GM12875 (cell line): ENCODE measurements around the gene PROK1.

ENCODE experiments used
- H3K4me3 ChIP-seq: one replicate; pipeline ENCODE4 v1.5.1; 2011; ENCODE audit warnings: low read depth, low read length, control low read depth
- CTCF ChIP-seq: IDR thresholded peaks from 2 replicates; pipeline ENCODE4 v1.5.1; 2011; ENCODE audit warnings: low read depth, mild to moderate bottlenecking, control low read depth, inconsistent platforms, low read length, moderate library complexity, borderline replicate concordance; ENCODE audit not compliant: insufficient read depth

Gene PROK1

GRCh38 chr1:110465814-110466380, 14.9 kb downstream of the PROK1 start:
- H3K4me3 ChIP-seq = no peak overlapping the region
- no peak for TF ChIP-seq CTCF

GRCh38 chr1:110466646-110467280, 15.8 kb downstream of the PROK1 start:
- TF ChIP-seq CTCF = no peak
- no peak overlapping the region for H3K4me3 ChIP-seq

- no peak for TF ChIP-seq CTCF
- no peak overlapping the region for H3K4me3 ChIP-seq
Observed at GRCh38 chr1:110471131-110471530, 20.2 kb downstream of the PROK1 start.

- no peak overlapping the region for H3K4me3 ChIP-seq
- TF ChIP-seq CTCF = no peak
Observed at GRCh38 chr1:110472546-110472945, 21.6 kb downstream of the PROK1 start.

GRCh38 chr1:110474444-110474843, 23.5 kb downstream of the PROK1 start:
- H3K4me3 ChIP-seq = no peak overlapping the region
- no peak for TF ChIP-seq CTCF

GRCh38 chr1:110475362-110476027, 24.5 kb downstream of the PROK1 start:
- no peak for TF ChIP-seq CTCF
- no peak overlapping the region for H3K4me3 ChIP-seq
